Activated CD8-positive, alpha-beta memory T cell treated with anti-CD3 and anti-CD28 coated beads, Interleukin-2, amount 10 ng/mL, durations not matched to agents 7 days and 5 days (primary cell): ENCODE data around the gene GLP1R. TPM values are rescaled to one million over a fixed set of nuclear protein-coding genes. Genes with fewer than 3 reads are reported as not detected.
A peak's percentile ranks its signal among the peaks of the same experiment; 100 is the strongest.

Source experiments
- ATAC-seq: fragments of 150-1000 bp; cut with Tn5 transposase; one replicate; pipeline ENCODE4 v1.10.0; 2021; ENCODE audit warnings: moderate library complexity
- CTCF ChIA-PET: fragments of 350-600 bp; sonication (Branson Sonifier 250); formaldehyde crosslinking; loops from one replicate; lab custom pipeline; 2021; ENCODE audit warnings: antibody characterized with exemption; lab: Charles Lee
- DNase-seq: peaks from one replicate; pipeline ENCODE4 v3.0.0-alpha.2; 2020
- H3K27ac Mint-ChIP-seq: one replicate; pipeline ENCODE4 v1.8.0; 2021; ENCODE audit warnings: mild to moderate bottlenecking, mixed read lengths
- H3K27me3 Mint-ChIP-seq: one replicate; pipeline ENCODE4 v1.8.0; 2021; ENCODE audit warnings: mixed read lengths
- H3K36me3 Mint-ChIP-seq: one replicate; pipeline ENCODE4 v1.8.0; 2021; ENCODE audit warnings: mild to moderate bottlenecking, mixed read lengths
- H3K4me1 Mint-ChIP-seq: one replicate; pipeline ENCODE4 v1.8.0; 2021; ENCODE audit warnings: mixed read lengths
- H3K4me3 Mint-ChIP-seq: one replicate; pipeline ENCODE4 v1.8.0; 2021; ENCODE audit warnings: mild to moderate bottlenecking, moderate library complexity, mixed read lengths
- H3K9me3 Mint-ChIP-seq: one replicate; pipeline ENCODE4 v1.8.0; 2022; ENCODE audit warnings: low read depth, mixed read lengths
- total RNA-seq, 2 experiments: library from RNA; stranded (reverse); gene quantifications; one replicate each; pipeline ENCODE4 v1.2.3, GENCODE V29; 2021

Gene GLP1R
- total RNA-seq, 2 experiments from 2014 or later, result not detected

DNA sequence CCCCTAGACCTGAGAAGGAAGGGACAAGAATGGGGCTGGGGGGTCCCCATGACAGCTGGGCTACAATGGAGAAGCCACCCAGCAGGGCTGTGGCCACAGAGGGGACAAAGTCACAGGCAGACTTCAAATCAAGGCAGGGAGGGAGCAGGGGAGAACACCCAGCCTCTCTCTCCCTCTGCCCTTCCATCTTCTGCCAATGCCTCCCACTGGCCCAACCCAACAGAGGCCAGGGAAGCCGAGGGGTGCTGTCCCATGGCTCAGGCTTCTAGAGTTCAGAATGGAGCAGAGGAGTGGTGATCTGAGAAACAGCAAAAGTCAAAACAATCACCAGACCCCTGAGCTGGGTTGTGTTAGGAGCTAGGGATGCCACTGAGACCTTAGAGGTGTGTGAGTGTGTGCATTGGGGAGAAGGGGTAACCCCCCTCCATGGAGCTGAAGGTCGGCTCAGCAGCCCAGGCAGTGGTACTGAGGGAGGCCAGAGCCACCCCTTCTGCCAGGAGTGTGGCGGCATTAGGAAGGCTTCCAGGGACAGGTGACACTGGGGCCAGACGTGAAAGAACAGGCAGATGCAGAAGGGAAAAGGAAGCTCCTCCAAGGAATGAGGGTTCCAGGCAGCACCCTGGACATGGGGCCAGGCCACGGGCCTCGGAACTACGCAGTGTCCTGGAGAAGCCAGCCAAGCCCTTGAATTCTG, 12.0 kb downstream of the GLP1R start:
- ATAC-seq, result no peak
- Mint-ChIP-seq H3K27me3 (peaks cover 28% of the 10 kb centered on the region), H3K4me1 (no peaks in the 10 kb centered on the region)

DNA sequence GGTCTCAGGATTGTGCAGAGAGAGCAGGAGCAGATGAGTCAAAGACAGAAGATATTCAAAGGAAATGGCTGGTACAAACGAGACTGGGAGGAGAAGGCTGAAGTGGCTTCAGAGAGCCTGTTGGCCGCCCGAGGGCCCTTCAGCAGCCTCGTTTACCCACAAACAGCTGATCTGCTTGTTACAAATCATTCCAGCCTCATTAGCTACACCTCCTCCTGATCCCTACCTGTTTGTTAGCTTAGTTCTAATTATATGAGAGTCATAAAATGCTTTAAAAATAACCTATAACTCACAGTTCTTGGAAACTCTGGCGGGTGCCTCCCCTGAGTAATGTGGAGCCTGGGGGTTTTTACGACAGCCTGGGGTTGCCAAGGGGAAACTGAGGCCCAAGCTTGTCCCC, 12.6 kb downstream of the GLP1R start:
- CTCF ChIA-PET, result interaction anchor here (1.9 kb wide), 1 partner anchor 15 kb away, joined by 5 read pairs; no protein-coding TSS in a partner anchor
- Mint-ChIP-seq H3K36me3 (no peaks in the 10 kb centered on the region), H3K4me1 (no peaks in the 10 kb centered on the region), H3K9me3 (no peaks in the 10 kb centered on the region), H3K27ac (no peak overlapping the region), H3K27me3 (peaks cover 28% of the 10 kb centered on the region), H3K4me3 (no peak overlapping the region)
- ATAC-seq (no peak), DNase-seq (no peak)

More for the DNA sequence above, 12.0 kb downstream of the GLP1R start:
- H3K9me3 Mint-ChIP-seq, result no peaks in the 10 kb centered on the region
- no peak overlapping the region for H3K4me3 Mint-ChIP-seq
- CTCF ChIA-PET, result interaction anchor here (1.9 kb wide), 1 partner anchor 15 kb away, joined by 5 read pairs; no protein-coding TSS in a partner anchor
- no peaks in the 10 kb centered on the region for H3K36me3 Mint-ChIP-seq
- H3K27ac Mint-ChIP-seq, result no peak overlapping the region
- no peak for DNase-seq

DNA sequence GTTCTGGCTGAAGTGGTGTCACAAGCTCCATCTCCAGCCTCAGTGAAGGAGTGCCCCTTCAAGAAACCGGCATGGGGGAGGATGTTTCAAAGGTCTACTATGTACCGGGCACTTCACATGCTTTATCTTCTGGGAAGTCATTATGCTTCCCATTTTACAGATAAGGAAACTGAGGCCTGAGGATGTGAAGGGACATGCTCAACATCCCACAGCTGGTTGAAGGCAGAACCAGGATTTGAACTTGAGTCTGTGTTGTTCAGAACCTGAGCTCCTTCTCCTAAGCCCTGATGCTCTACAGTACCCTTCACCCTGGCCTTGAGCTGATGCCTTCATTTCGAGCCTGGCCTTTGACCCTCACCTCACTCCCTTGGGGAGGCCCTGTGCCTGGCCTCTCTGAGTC, 13.0 kb downstream of the GLP1R start:
- DNase-seq (no peak), ATAC-seq (no peak)
- Mint-ChIP-seq H3K27me3 (peaks cover 27% of the 10 kb centered on the region), H3K27ac (no peak overlapping the region), H3K4me1 (no peaks in the 10 kb centered on the region), H3K9me3 (no peaks in the 10 kb centered on the region), H3K36me3 (no peaks in the 10 kb centered on the region), H3K4me3 (no peak overlapping the region)
- CTCF ChIA-PET, result interaction anchor here (1.9 kb wide), 1 partner anchor 14 kb away, joined by 5 read pairs; no protein-coding TSS in a partner anchor

DNA sequence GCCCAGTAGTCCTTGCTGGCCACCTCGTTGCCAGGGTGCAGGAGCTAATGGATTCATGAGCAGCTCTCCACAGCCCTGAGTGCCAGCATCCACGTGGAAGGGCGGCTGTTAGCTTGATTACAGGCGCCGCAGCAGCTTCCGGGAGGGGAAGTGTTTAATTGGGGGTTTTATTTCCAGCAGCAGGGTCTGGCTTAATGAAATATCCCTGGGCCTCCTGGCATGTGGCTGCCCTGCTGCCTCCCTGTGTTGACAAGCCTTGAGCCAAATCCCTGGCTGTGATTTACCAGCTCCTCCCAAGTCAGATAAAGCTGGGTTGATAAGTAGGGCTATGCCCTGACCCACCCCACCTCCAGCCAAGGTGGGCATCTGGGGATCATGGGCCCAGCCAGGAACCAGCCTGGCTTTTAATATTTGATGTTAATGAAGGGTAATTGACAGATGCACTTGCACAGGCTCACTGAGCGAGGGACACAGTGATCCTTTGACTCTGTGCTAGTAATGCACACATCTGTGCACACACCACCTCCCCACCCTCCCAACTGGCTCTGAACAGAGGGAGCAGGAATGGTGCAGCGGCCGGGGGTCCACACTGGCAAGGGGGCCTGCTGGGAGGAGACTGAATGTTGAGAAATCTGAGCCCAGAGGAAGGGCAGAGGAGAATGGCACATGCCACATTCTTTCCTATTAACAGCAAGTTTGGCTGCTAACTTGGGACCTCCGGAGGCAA, 13.6 kb downstream of the GLP1R start:
- Mint-ChIP-seq H3K4me3 (no peak overlapping the region), H3K4me1 (no peaks in the 10 kb centered on the region), H3K36me3 (no peaks in the 10 kb centered on the region), H3K9me3 (no peaks in the 10 kb centered on the region), H3K27me3 (peaks cover 29% of the 10 kb centered on the region), H3K27ac (no peak overlapping the region)
- CTCF ChIA-PET, result interaction anchor here (1.9 kb wide), 1 partner anchor 14 kb away, joined by 5 read pairs; no protein-coding TSS in a partner anchor
- DNase-seq (no peak), ATAC-seq (no peak)

DNA sequence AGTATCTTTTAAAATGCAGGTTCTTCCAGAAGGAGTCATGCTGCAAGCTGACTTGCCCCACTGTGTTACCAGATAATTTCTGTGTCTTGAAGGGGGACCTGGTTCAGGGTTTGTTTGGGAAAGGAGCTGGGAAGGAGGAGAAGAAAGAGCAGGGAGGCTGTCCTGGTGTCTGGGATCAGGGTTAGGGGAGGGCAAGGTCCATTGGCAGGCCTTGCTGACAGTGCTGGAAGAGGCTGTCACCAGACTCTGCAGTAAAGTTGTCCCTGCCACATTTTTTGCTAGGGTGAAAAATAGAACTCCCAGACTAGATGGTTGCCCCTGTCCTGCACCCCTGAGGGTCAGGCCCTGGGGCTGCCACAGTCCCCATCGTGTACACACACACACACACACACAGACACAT, 14.9 kb downstream of the GLP1R start:
- H3K27ac Mint-ChIP-seq, result no peak overlapping the region
- no peak overlapping the region for H3K4me3 Mint-ChIP-seq
- H3K27me3 Mint-ChIP-seq, result peaks cover 33% of the 10 kb centered on the region
- H3K9me3 Mint-ChIP-seq, result no peaks in the 10 kb centered on the region
- DNase-seq (no peak), ATAC-seq (no peak)
- CTCF ChIA-PET, result no interaction called here
- H3K4me1 Mint-ChIP-seq, result no peaks in the 10 kb centered on the region
- H3K36me3 Mint-ChIP-seq, result no peaks in the 10 kb centered on the region

DNA sequence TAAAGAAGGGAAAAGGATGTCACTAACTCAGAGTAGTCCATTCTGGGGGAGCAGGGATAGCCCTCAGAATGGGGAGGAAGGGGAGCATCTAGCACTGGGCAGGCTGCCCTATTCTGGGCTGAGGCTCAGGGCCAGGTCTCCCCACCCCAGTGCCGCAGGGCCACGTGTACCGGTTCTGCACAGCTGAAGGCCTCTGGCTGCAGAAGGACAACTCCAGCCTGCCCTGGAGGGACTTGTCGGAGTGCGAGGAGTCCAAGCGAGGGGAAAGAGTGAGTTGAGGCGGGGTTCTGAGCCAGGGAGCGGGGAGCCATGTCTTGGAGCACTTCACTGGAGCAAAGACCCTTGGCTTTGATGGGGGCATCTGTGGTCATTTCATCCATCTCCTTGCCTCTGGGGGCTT, 17.0 kb downstream of the GLP1R start:
- no peak for ATAC-seq
- CTCF ChIA-PET, result interaction anchor here (0.9 kb wide), 1 partner anchor 238 kb away, joined by 3 read pairs; no protein-coding TSS in a partner anchor

DNA sequence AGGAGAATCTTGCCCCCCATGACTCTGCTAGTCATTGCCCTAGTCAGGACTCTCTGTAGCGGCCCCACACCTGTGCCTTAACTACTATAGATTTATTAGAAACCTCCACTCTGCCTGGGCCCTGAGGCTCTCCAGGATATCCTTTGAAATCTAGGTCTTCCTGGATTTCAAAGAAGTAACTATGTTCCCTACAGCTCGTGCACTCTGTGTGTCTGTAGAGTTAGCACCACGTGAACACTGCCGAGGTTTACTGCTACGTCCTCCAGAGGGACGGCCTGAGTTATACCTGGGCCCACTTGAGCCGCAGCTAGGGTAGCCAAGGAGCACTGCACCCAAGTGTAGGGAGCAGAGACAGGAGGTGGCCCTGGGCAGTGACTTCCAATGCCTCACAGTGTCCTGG, 19.8 kb downstream of the GLP1R start:
- DNase-seq, result no peak
- Mint-ChIP-seq H3K27ac (no peak overlapping the region), H3K36me3 (no peaks in the 10 kb centered on the region), H3K4me3 (no peak overlapping the region), H3K4me1 (no peaks in the 10 kb centered on the region), H3K9me3 (peaks cover 1% of the 10 kb centered on the region), H3K27me3 (peaks cover 29% of the 10 kb centered on the region)
- CTCF ChIA-PET, result no interaction called here
- ATAC-seq, result no peak

More for the DNA sequence above, 17.0 kb downstream of the GLP1R start:
- peaks cover 1% of the 10 kb centered on the region for H3K9me3 Mint-ChIP-seq
- peaks cover 31% of the 10 kb centered on the region for H3K27me3 Mint-ChIP-seq
- no peak overlapping the region for H3K27ac Mint-ChIP-seq
- no peaks in the 10 kb centered on the region for H3K4me1 Mint-ChIP-seq
- H3K36me3 Mint-ChIP-seq, result no peaks in the 10 kb centered on the region
- no peak for DNase-seq
- no peak overlapping the region for H3K4me3 Mint-ChIP-seq

DNA sequence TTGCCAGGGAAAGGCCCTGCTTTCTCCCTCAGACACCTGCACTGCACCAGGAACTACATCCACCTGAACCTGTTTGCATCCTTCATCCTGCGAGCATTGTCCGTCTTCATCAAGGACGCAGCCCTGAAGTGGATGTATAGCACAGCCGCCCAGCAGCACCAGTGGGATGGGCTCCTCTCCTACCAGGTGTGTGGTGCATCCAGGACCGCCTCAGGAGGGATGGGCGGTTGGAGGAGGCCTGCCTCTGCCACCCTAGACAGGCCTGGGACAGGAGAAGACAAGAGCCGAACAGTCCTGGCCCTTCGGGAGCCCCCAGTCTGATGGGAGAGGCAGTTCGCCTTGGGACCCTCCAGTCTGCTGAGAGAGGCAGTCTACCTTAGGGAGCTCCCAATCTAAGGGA, 24.2 kb downstream of the GLP1R start:
- no peak for DNase-seq
- Mint-ChIP-seq H3K36me3 (no peaks in the 10 kb centered on the region), H3K9me3 (peaks cover 1% of the 10 kb centered on the region), H3K4me3 (no peak overlapping the region), H3K4me1 (peaks cover 14% of the 10 kb centered on the region), H3K27ac (no peak overlapping the region), H3K27me3 (peaks cover 23% of the 10 kb centered on the region)
- ATAC-seq, result no peak
- CTCF ChIA-PET, result no interaction called here

DNA sequence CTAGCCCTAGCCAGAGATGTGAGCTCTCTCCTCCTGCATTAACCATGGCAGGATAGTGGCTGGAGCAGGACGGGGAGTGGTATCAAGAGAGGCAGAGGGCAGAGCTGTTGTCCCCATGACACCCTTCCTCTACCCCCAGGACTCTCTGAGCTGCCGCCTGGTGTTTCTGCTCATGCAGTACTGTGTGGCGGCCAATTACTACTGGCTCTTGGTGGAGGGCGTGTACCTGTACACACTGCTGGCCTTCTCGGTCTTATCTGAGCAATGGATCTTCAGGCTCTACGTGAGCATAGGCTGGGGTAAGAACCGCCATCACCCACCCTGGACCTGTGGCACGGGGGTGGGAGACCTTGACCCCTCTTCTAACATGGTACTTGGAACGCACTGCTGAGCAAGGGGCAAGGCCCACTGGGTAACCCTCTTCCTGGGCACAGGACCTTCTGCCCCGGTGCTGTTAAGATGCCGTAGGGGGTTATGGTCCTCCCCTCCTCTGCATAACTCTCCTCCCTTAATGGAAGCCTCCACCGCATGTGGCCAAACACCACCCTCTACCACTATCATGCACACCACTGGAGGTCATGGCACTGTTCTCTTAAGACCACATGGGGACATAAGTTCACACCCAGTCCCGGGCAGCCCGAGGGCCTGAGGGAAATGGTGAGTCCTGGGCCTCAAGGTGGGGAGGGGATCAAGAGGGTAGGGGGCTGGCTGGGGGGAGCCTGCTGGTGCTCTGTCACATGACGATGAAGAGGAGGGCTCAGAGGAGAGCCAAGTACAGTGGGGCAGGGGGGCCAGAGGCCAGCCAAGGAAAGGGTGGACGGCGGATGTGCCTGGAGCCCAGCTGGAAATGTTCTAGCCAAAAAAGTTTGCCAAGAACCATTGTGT, 25.1 kb downstream of the GLP1R start:
- Mint-ChIP-seq H3K4me3 (no peak overlapping the region), H3K27ac (no peak overlapping the region), H3K27me3 (peaks cover 18% of the 10 kb centered on the region), H3K9me3 (peaks cover 1% of the 10 kb centered on the region), H3K4me1 (peaks cover 14% of the 10 kb centered on the region), H3K36me3 (no peaks in the 10 kb centered on the region)
- DNase-seq, result no peak
- CTCF ChIA-PET, result interaction anchor here (0.7 kb wide), 1 partner anchor 13 kb away, joined by 3 read pairs; no protein-coding TSS in a partner anchor
- no peak for ATAC-seq

DNA sequence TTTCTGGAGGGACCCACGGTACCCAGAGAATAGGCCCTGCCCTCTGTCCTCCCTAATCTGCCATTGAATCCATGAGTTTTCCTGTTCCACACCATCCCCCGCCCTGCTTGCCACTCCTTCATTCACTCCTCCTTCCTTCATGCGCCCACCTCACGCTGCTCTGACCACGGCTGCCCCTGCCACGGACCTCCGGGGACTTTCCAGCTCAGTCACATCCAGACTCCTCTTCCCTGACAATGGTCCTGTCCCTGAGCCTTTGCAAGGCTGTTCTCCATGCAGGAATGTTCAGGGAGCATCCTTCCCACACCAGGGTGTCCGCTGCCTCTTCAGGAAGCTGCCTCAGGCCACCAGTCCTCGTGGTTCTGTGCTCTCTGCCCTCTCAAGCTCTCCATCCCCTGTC, 25.9 kb downstream of the GLP1R start:
- H3K4me1 Mint-ChIP-seq, result peaks cover 14% of the 10 kb centered on the region
- H3K27me3 Mint-ChIP-seq, result peaks cover 13% of the 10 kb centered on the region
- peak; percentile 27 for DNase-seq
- no peak overlapping the region for H3K4me3 Mint-ChIP-seq
- H3K36me3 Mint-ChIP-seq, result no peaks in the 10 kb centered on the region
- ATAC-seq, result no peak
- H3K9me3 Mint-ChIP-seq, result peaks cover 1% of the 10 kb centered on the region
- CTCF ChIA-PET, result interaction anchor here (0.7 kb wide), 1 partner anchor 12 kb away, joined by 3 read pairs; no protein-coding TSS in a partner anchor
- no peak overlapping the region for H3K27ac Mint-ChIP-seq

DNA sequence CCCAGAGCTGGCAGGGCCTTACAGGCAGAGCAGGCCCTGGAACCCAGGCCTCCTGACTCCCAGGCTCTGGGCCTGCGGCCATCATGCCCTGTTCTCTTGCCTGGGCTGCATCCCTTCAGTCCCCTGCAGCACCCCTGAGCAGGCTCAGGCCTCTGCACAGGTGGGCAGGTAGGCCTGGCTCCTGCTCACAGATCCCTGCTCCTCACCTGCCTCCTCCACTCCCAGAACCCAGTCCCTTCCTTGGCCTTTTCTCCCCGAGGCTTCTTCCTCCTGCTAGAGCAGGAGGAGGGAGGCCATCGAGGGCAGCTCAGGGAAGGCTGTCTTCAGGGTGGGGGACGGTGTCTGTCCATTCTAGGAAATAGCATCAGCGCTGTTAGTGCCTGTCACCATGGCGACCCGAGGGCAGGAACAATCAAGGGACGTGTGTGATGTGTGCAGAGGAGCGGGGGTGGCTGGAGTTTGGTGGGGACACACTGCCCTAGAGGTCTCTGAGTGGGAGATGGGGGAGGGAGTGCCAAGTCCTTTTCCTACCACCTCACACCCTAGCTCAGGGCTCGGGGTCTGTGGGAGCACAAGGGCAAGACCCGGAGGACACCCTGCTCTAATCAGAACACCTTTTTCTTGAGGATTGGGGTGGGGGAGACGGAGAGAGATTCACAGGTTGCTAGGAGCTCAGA, 26.6 kb downstream of the GLP1R start:
- Mint-ChIP-seq H3K27ac (no peak overlapping the region), H3K4me3 (no peak overlapping the region), H3K9me3 (peaks cover 1% of the 10 kb centered on the region), H3K4me1 (peaks cover 14% of the 10 kb centered on the region), H3K36me3 (no peaks in the 10 kb centered on the region), H3K27me3 (peaks cover 13% of the 10 kb centered on the region)
- ATAC-seq, result no peak
- CTCF ChIA-PET, result interaction anchor here (1.4 kb wide), 2 partner anchors 13 to 228 kb away, joined by 3 to 5 read pairs; no protein-coding TSS in a partner anchor
- DNase-seq, result peak; percentile 21

DNA sequence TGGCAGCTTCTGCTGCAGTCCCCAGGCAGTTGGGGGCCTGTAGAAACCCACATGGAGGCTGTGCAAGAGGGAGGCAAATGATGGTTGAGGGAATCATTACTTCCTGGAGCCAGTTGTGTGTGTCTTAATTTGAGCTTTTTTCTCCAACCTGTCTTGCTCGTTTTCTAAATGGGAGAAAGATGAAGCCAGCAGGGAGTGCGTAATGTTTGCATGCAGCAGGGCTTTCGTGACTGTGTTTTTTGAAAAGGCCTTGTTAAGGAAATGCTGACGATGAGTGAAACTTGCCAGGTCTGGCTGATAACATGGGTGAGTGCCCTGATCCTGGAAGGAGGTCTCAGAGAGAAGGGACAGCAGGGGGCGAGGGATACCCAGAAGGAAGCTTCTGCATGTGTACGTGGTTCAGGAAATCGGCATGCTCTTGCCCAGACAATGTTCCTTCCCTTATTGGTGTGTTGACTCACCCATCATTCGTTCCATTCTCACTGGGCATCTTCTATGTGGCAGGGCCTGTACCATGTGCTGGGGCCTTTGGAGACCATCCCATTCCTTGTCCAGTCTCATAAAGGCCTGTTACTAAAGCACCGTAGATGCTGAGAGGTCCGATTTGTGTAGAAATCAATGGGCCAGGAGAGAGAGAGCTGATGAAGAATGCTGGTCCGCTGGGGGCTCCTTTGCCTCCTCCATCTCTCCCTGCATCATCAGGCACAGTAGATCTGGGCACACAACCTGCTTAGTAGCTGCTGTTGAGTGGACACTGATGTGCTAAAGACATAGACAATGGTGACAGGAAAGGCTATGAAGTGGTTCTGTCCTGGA, 27.4 kb downstream of the GLP1R start:
- no peak overlapping the region for H3K27ac Mint-ChIP-seq
- CTCF ChIA-PET, result interaction anchor here (1.4 kb wide), 2 partner anchors 14 to 227 kb away, joined by 3 to 5 read pairs; no protein-coding TSS in a partner anchor
- peak; percentile 38 for DNase-seq

More for the DNA sequence above, 27.4 kb downstream of the GLP1R start:
- no peak for ATAC-seq
- H3K27me3 Mint-ChIP-seq, result peaks cover 10% of the 10 kb centered on the region
- no peaks in the 10 kb centered on the region for H3K9me3 Mint-ChIP-seq
- H3K4me1 Mint-ChIP-seq, result peaks cover 14% of the 10 kb centered on the region
- no peaks in the 10 kb centered on the region for H3K36me3 Mint-ChIP-seq
- no peak overlapping the region for H3K4me3 Mint-ChIP-seq
